ENCODE data around the gene ZNF888. TPM values are rescaled to one million over a fixed set of nuclear protein-coding genes. Genes with fewer than 3 reads are reported as not detected.
"Not testable (repeated sequence)": the region's sequence is repeated elsewhere in the genome, so short reads cannot be mapped to it uniquely, and the experiment has no call there.

The ZNF888 gene
- total RNA-seq, 2 experiments from 2014 or later: 8.5 to 9.0 TPM

DNA sequence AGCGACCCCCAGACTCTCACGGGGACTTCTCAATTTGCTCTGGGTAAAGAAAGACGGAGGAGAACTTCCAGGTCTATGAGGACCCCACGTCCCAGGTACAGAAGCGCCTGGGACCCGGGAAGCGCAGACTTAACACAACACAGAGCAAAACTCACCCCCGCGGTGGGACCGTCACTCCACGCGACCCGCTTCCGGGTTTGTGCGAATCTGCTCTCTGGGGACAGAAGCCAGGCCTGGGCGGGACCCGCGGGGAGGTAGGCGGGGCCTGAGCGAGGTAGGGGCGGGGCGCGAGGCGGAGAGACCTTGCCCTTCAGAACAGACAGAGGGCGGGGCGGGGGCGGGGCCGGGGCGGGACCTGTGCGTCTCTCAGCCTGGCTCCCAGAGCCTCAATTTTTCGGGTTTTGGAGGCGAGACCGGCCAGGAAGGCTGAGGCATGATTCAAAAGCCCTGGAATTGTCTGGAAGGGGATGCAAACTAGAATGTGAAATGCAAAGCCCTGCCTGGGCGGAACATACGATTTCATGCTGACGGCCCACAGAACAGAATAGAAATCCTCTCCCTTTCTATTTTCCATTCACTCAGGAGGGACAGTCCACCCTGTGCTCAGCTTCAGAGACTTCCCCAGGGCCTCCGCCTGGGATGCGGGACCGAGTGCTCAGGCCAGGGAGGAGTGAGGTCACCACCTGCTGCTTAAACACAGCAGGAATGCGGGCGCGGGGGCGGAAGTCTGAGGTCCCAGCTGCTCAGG lies 19.3 kb upstream of the ZNF888 start:
- peak; percentile 90 for DNase-seq (ENCODE audit: low spot score)
- Histone ChIP-seq H4K20me1 (ENCODE audit: insufficient read depth, low read length) (no peaks in the 10 kb centered on the region), H3K4me3 (ENCODE audit: low read depth, low read length, poor library complexity, severe bottlenecking) (peak overlapping the region; percentile 97), H3K79me2 (ENCODE audit: insufficient read depth, low read depth, low read length) (peaks cover 24% of the 10 kb centered on the region; the same call in 1 of the 2 replicates), H3K4me1 (ENCODE audit: insufficient read depth, low read length, poor library complexity, severe bottlenecking) (peaks cover 8% of the 10 kb centered on the region), H3K9me2 (ENCODE audit: insufficient read depth, low read length) (no peaks in the 10 kb centered on the region), H3K27ac (ENCODE audit: low read depth, low read length, poor library complexity, severe bottlenecking) (peak overlapping the region; percentile 50), H2AFZ (ENCODE audit: low read length) (peak overlapping the region; percentile 97), H3K4me2 (ENCODE audit: low read length) (peak overlapping the region; percentile 99), H3K36me3 (ENCODE audit: insufficient read depth, low read length) (no peaks in the 10 kb centered on the region; the same call in 1 of the 2 replicates), H3K9me3 (ENCODE audit: low read length) (no peaks in the 10 kb centered on the region)
- CTCF ChIA-PET (ENCODE audit: unreplicated experiment): no interaction called here
- no peak for TF ChIP-seq EZH2phosphoT487 (IDR thresholded peaks at IDR 0.05; ENCODE audit: borderline replicate concordance, low read depth, low read length)
- BruUV-seq (replicated peaks): no TSS peak
- intact Hi-C loops (cut with micrococcal nuclease; ENCODE audit: unreplicated experiment): loop anchor here (1.0 kb wide), 1 partner anchor 20 kb away; the partner anchor contains the start of gene ZNF816
- POLR2A ChIA-PET: interaction anchor here (0.6 kb wide), 1 partner anchor 45 kb away, joined by 3 read pairs; no protein-coding TSS in a partner anchor

- TSS peak; percentile 89 for BruUV-seq (replicated peaks)
- Histone ChIP-seq H3K79me2 (ENCODE audit: insufficient read depth, low read depth, low read length) (peaks cover 24% of the 10 kb centered on the region; the same call in 1 of the 2 replicates), H3K9me2 (ENCODE audit: insufficient read depth, low read length) (no peaks in the 10 kb centered on the region), H3K27ac (ENCODE audit: low read depth, low read length, poor library complexity, severe bottlenecking) (peak overlapping the region; percentile 50), H4K20me1 (ENCODE audit: insufficient read depth, low read length) (no peaks in the 10 kb centered on the region), H3K36me3 (ENCODE audit: insufficient read depth, low read length) (peaks cover 5% of the 10 kb centered on the region), H3K9me3 (ENCODE audit: low read length) (no peaks in the 10 kb centered on the region), H3K4me3 (ENCODE audit: low read depth, low read length, poor library complexity, severe bottlenecking) (peak overlapping the region; percentile 97), H2AFZ (ENCODE audit: low read length) (peak overlapping the region; percentile 97), H3K4me1 (ENCODE audit: insufficient read depth, low read length, poor library complexity, severe bottlenecking) (peaks cover 8% of the 10 kb centered on the region), H3K4me2 (ENCODE audit: low read length) (peak overlapping the region; percentile 99)
- ChIA-PET POLR2A (no interaction called here), CTCF (ENCODE audit: unreplicated experiment) (no interaction called here)
- no peak for TF ChIP-seq EZH2phosphoT487 (IDR thresholded peaks at IDR 0.05; ENCODE audit: borderline replicate concordance, low read depth, low read length)
- TF ChIP-seq, protein P1, sequence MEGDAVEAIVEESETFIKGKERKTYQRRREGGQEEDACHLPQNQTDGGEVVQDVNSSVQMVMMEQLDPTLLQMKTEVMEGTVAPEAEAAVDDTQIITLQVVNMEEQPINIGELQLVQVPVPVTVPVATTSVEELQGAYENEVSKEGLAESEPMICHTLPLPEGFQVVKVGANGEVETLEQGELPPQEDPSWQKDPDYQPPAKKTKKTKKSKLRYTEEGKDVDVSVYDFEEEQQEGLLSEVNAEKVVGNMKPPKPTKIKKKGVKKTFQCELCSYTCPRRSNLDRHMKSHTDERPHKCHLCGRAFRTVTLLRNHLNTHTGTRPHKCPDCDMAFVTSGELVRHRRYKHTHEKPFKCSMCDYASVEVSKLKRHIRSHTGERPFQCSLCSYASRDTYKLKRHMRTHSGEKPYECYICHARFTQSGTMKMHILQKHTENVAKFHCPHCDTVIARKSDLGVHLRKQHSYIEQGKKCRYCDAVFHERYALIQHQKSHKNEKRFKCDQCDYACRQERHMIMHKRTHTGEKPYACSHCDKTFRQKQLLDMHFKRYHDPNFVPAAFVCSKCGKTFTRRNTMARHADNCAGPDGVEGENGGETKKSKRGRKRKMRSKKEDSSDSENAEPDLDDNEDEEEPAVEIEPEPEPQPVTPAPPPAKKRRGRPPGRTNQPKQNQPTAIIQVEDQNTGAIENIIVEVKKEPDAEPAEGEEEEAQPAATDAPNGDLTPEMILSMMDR (conservative IDR thresholded peaks at IDR 0.05; ENCODE audit: low read length): no peak
- intact Hi-C loops (cut with micrococcal nuclease; ENCODE audit: unreplicated experiment): loop anchor here (1.0 kb wide), 1 partner anchor 20 kb away; the partner anchor contains the start of gene ZNF816
- DNase-seq (ENCODE audit: low spot score): peak; percentile 32
Measured at GRCh38 chr19:52941941-52942385, 18.7 kb upstream of the ZNF888 start.

GRCh38 chr19:52941523-52941922 lies 18.3 kb upstream of the ZNF888 start:
- H4K20me1 ChIP-seq (ENCODE audit: insufficient read depth, low read length); H3K27ac ChIP-seq (ENCODE audit: low read depth, low read length, poor library complexity, severe bottlenecking); DNase-seq (ENCODE audit: low spot score); BruUV-seq (replicated peaks); H3K9me2 ChIP-seq (ENCODE audit: insufficient read depth, low read length); H3K36me3 ChIP-seq (ENCODE audit: insufficient read depth, low read length); H3K4me1 ChIP-seq (ENCODE audit: insufficient read depth, low read length, poor library complexity, severe bottlenecking); POLR2A ChIA-PET; H3K9me3 ChIP-seq (ENCODE audit: low read length); intact Hi-C loops (cut with micrococcal nuclease; ENCODE audit: unreplicated experiment); CTCF ChIA-PET (ENCODE audit: unreplicated experiment): not testable (repeated sequence)
- H2AFZ ChIP-seq (ENCODE audit: low read length): peak overlapping the region; percentile 97; the same call in 1 of the 2 replicates
- peak overlapping the region; percentile 99 for H3K4me2 ChIP-seq (ENCODE audit: low read length)
- peak overlapping the region; percentile 97 for H3K4me3 ChIP-seq (ENCODE audit: low read depth, low read length, poor library complexity, severe bottlenecking)
- peaks cover 24% of the 10 kb centered on the region; the same call in 1 of the 2 replicates for H3K79me2 ChIP-seq (ENCODE audit: insufficient read depth, low read depth, low read length)

GRCh38 chr19:52940905-52941304 lies 17.7 kb upstream of the ZNF888 start:
- not testable (repeated sequence) for H3K4me1 ChIP-seq (ENCODE audit: insufficient read depth, low read length, poor library complexity, severe bottlenecking)

More at GRCh38 chr19:52940905-52941304, 17.7 kb upstream of the ZNF888 start:
- DNase-seq (ENCODE audit: low spot score); H3K27ac ChIP-seq (ENCODE audit: low read depth, low read length, poor library complexity, severe bottlenecking); CTCF ChIA-PET (ENCODE audit: unreplicated experiment); BruUV-seq (replicated peaks); H4K20me1 ChIP-seq (ENCODE audit: insufficient read depth, low read length); intact Hi-C loops (cut with micrococcal nuclease; ENCODE audit: unreplicated experiment); H3K9me3 ChIP-seq (ENCODE audit: low read length); H2AFZ ChIP-seq (ENCODE audit: low read length); H3K9me2 ChIP-seq (ENCODE audit: insufficient read depth, low read length): not testable (repeated sequence)
- POLR2A ChIA-PET: interaction anchor here (0.6 kb wide), 1 partner anchor 40 kb away, joined by 3 read pairs; no protein-coding TSS in a partner anchor
- Histone ChIP-seq H3K36me3 (ENCODE audit: insufficient read depth, low read length) (peaks cover 14% of the 10 kb centered on the region), H3K4me3 (ENCODE audit: low read depth, low read length, poor library complexity, severe bottlenecking) (peak overlapping the region; percentile 97), H3K4me2 (ENCODE audit: low read length) (peak overlapping the region; percentile 99; the same call in 1 of the 2 replicates), H3K79me2 (ENCODE audit: insufficient read depth, low read depth, low read length) (peaks cover 24% of the 10 kb centered on the region; the same call in 1 of the 2 replicates)

All from OCI-LY7 (cell line).